A549 (cell line): ENCODE results near the gene NR1H2.
"Not testable (repeated sequence)": the region's sequence is repeated elsewhere in the genome, so short reads cannot be mapped to it uniquely, and the experiment has no call there.

ENCODE experiments used
- CBX2 ChIP-seq: fragments of 200-600 bp; sonication (generic); IDR thresholded peaks from 2 replicates; pipeline ENCODE4 v1.6.1; 2016; ENCODE audit warnings: low read depth, mild to moderate bottlenecking, borderline replicate concordance
- CHD4 ChIP-seq: fragments of 200-600 bp; sonication (generic); IDR thresholded peaks from 2 replicates; pipeline ENCODE4 v1.6.1; 2016; ENCODE audit warnings: antibody characterized with exemption, mild to moderate bottlenecking, borderline replicate concordance
- CTCF ChIP-seq: fragments of >200 bp; sonication (Bioruptor Twin); formaldehyde crosslinking; IDR thresholded peaks from 3 replicates; pipeline ENCODE4 v1.5.1; 2016
- EP300 ChIP-seq, 2 experiments: fragments of >200 bp; sonication (Bioruptor Twin); formaldehyde crosslinking; IDR thresholded peaks; 2 replicates in 1 of 2; 3 replicates in 1 of 2; pipeline ENCODE4 v1.6.1; 2016 to 2017
- MAFK ChIP-seq: fragments of 450-650 bp; IDR thresholded peaks from 2 replicates; pipeline ENCODE4 v1.6.1; 2014; ENCODE audit not compliant: partially characterized antibody
- NPAS2 ChIP-seq: fragments of 250-450 bp; sonication (Bioruptor Pico); IDR thresholded peaks from 2 replicates; pipeline ENCODE4 v1.8.0; 2022; ENCODE audit warnings: mild to moderate bottlenecking, moderate library complexity, borderline replicate concordance
- TF ChIP-seq, protein P1 (sequence below): fragments of 200-600 bp; sonication (generic); IDR thresholded peaks from 2 replicates; pipeline ENCODE4 v1.6.1; 2016; ENCODE audit warnings: antibody characterized with exemption, mild to moderate bottlenecking, moderate library complexity
- TF ChIP-seq, protein P2 (sequence below): IDR thresholded peaks from 2 replicates; pipeline ENCODE4 v1.6.1; 2012

GRCh38 chr19:50329926-50330294 is 46.3 kb upstream of the NR1H2 start:
- peak; percentile 63; the same call in 1 of the 2 replicates for TF ChIP-seq CHD4
- TF ChIP-seq MAFK; CTCF; EP300 (IDR thresholded peaks at IDR 0.05); CBX2; NPAS2 (CRISPR knock-in tag): not testable (repeated sequence)
- TF ChIP-seq, protein P1, sequence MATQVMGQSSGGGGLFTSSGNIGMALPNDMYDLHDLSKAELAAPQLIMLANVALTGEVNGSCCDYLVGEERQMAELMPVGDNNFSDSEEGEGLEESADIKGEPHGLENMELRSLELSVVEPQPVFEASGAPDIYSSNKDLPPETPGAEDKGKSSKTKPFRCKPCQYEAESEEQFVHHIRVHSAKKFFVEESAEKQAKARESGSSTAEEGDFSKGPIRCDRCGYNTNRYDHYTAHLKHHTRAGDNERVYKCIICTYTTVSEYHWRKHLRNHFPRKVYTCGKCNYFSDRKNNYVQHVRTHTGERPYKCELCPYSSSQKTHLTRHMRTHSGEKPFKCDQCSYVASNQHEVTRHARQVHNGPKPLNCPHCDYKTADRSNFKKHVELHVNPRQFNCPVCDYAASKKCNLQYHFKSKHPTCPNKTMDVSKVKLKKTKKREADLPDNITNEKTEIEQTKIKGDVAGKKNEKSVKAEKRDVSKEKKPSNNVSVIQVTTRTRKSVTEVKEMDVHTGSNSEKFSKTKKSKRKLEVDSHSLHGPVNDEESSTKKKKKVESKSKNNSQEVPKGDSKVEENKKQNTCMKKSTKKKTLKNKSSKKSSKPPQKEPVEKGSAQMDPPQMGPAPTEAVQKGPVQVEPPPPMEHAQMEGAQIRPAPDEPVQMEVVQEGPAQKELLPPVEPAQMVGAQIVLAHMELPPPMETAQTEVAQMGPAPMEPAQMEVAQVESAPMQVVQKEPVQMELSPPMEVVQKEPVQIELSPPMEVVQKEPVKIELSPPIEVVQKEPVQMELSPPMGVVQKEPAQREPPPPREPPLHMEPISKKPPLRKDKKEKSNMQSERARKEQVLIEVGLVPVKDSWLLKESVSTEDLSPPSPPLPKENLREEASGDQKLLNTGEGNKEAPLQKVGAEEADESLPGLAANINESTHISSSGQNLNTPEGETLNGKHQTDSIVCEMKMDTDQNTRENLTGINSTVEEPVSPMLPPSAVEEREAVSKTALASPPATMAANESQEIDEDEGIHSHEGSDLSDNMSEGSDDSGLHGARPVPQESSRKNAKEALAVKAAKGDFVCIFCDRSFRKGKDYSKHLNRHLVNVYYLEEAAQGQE = not testable (repeated sequence)
- TF ChIP-seq, protein P2, sequence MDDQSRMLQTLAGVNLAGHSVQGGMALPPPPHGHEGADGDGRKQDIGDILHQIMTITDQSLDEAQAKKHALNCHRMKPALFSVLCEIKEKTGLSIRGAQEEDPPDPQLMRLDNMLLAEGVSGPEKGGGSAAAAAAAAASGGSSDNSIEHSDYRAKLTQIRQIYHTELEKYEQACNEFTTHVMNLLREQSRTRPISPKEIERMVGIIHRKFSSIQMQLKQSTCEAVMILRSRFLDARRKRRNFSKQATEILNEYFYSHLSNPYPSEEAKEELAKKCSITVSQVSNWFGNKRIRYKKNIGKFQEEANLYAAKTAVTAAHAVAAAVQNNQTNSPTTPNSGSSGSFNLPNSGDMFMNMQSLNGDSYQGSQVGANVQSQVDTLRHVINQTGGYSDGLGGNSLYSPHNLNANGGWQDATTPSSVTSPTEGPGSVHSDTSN = not testable (repeated sequence)
